ENCODE results near the gene TJP2.

TJP2 gene

GRCh38 chr9:69213647-69214046 lies 39.6 kb downstream of the TJP2 start:
- DNase-seq (ENCODE audit: low read depth), result no peak

GRCh38 chr9:69214939-69215338 lies 40.9 kb downstream of the TJP2 start:
- no peak overlapping the region for H3K4me3 ChIP-seq (ENCODE audit: low read depth, low read length)
- DNase-seq (ENCODE audit: low read depth), result no peak

More at GRCh38 chr9:69213647-69214046, 39.6 kb downstream of the TJP2 start:
- H3K4me3 ChIP-seq (ENCODE audit: low read depth, low read length), result no peak overlapping the region

- DNase-seq (ENCODE audit: low read depth), result no peak
- no peak overlapping the region for H3K4me3 ChIP-seq (ENCODE audit: low read depth, low read length)
Measured at GRCh38 chr9:69215774-69216485, 41.9 kb downstream of the TJP2 start.

GRCh38 chr9:69218166-69218565 lies 44.1 kb downstream of the TJP2 start:
- no peak overlapping the region for H3K4me3 ChIP-seq (ENCODE audit: low read depth, low read length)
- no peak for DNase-seq (ENCODE audit: low read depth)

- DNase-seq (ENCODE audit: low read depth), result no peak
- H3K4me3 ChIP-seq (ENCODE audit: low read depth, low read length), result no peak overlapping the region
Measured at GRCh38 chr9:69221036-69221435, 47.0 kb downstream of the TJP2 start.

GRCh38 chr9:69222970-69223369 lies 48.9 kb downstream of the TJP2 start:
- no peak for DNase-seq (ENCODE audit: low read depth)
- no peak overlapping the region for H3K4me3 ChIP-seq (ENCODE audit: low read depth, low read length)

GRCh38 chr9:69223605-69224004 lies 49.5 kb downstream of the TJP2 start:
- no peak overlapping the region for H3K4me3 ChIP-seq (ENCODE audit: low read depth, low read length)
- peak; percentile 23 for DNase-seq (ENCODE audit: low read depth)

GRCh38 chr9:69229367-69229766 lies 55.3 kb downstream of the TJP2 start:
- no peak overlapping the region for H3K4me3 ChIP-seq (ENCODE audit: low read depth, low read length)
- DNase-seq (ENCODE audit: low read depth), result no peak

GRCh38 chr9:69232135-69232534 lies 58.1 kb downstream of the TJP2 start:
- H3K4me3 ChIP-seq (ENCODE audit: low read depth, low read length), result no peak overlapping the region
- DNase-seq (ENCODE audit: low read depth), result no peak

GRCh38 chr9:69234683-69235082 lies 60.6 kb downstream of the TJP2 start:
- H3K4me3 ChIP-seq (ENCODE audit: low read depth, low read length), result no peak overlapping the region
- DNase-seq (ENCODE audit: low read depth), result no peak

- DNase-seq (ENCODE audit: low read depth), result no peak
- no peak overlapping the region for H3K4me3 ChIP-seq (ENCODE audit: low read depth, low read length)
Measured at GRCh38 chr9:69236188-69236587, 62.1 kb downstream of the TJP2 start.

- no peak overlapping the region for H3K4me3 ChIP-seq (ENCODE audit: low read depth, low read length)
- no peak for DNase-seq (ENCODE audit: low read depth)
Measured at GRCh38 chr9:69237702-69238295, 63.7 kb downstream of the TJP2 start.

- H3K4me3 ChIP-seq (ENCODE audit: low read depth, low read length), result no peak overlapping the region
- no peak for DNase-seq (ENCODE audit: low read depth)
Measured at GRCh38 chr9:69243116-69243515, 69.0 kb downstream of the TJP2 start.

GRCh38 chr9:69246629-69247028 lies 72.6 kb downstream of the TJP2 start:
- no peak overlapping the region for H3K4me3 ChIP-seq (ENCODE audit: low read depth, low read length)
- DNase-seq (ENCODE audit: low read depth), result no peak

- no peak for DNase-seq (ENCODE audit: low read depth)
- no peak overlapping the region for H3K4me3 ChIP-seq (ENCODE audit: low read depth, low read length)
Measured at GRCh38 chr9:69248005-69248404, 73.9 kb downstream of the TJP2 start.

GRCh38 chr9:69249337-69249736 lies 75.3 kb downstream of the TJP2 start:
- no peak overlapping the region for H3K4me3 ChIP-seq (ENCODE audit: low read depth, low read length)
- no peak for DNase-seq (ENCODE audit: low read depth)

- DNase-seq (ENCODE audit: low read depth), result no peak
- no peak overlapping the region for H3K4me3 ChIP-seq (ENCODE audit: low read depth, low read length)
Measured at GRCh38 chr9:69250681-69251080, 76.6 kb downstream of the TJP2 start.

GRCh38 chr9:69252436-69252835 lies 78.4 kb downstream of the TJP2 start:
- DNase-seq (ENCODE audit: low read depth), result no peak
- H3K4me3 ChIP-seq (ENCODE audit: low read depth, low read length), result no peak overlapping the region

GRCh38 chr9:69253057-69253456 lies 79.0 kb downstream of the TJP2 start:
- H3K4me3 ChIP-seq (ENCODE audit: low read depth, low read length), result no peak overlapping the region
- DNase-seq (ENCODE audit: low read depth), result no peak

GRCh38 chr9:69254223-69254622 lies 80.1 kb downstream of the TJP2 start:
- no peak overlapping the region for H3K4me3 ChIP-seq (ENCODE audit: low read depth, low read length)
- DNase-seq (ENCODE audit: low read depth), result no peak

GRCh38 chr9:69255591-69255990 lies 81.5 kb downstream of the TJP2 start:
- no peak for DNase-seq (ENCODE audit: low read depth)
- H3K4me3 ChIP-seq (ENCODE audit: low read depth, low read length), result no peak overlapping the region

All from skeletal muscle cell (primary cell).